IPS-NIHi11 (cell line): ENCODE measurements around the gene ZFYVE26.
"Not testable (repeated sequence)": the region's sequence is repeated elsewhere in the genome, so short reads cannot be mapped to it uniquely, and the experiment has no call there.

Experiments
- DNase-seq: peaks from one replicate; pipeline ENCODE4 v3.0.0; 2012; ENCODE audit warnings: mixed read lengths, low spot score

ZFYVE26 gene

GRCh38 chr14:67705211-67705610 is 111.2 kb downstream of the ZFYVE26 start:
- DNase-seq, result no peak

GRCh38 chr14:67704484-67705089 is 111.8 kb downstream of the ZFYVE26 start:
- peak; percentile 76 for DNase-seq

GRCh38 chr14:67703997-67704396 is 112.4 kb downstream of the ZFYVE26 start:
- no peak for DNase-seq

- DNase-seq, result not testable (repeated sequence)
These were observed 114.9 kb downstream of the ZFYVE26 start, which contains the start of gene RDH12 for GRCh38 chr14:67701492-67701891. RDH12 (plus strand) TSS chr14:67701886; CDS start chr14:67722643, 20,757 bp downstream.

- DNase-seq, result no peak
These were observed 118.2 kb downstream of the ZFYVE26 start for GRCh38 chr14:67698179-67698578.

- no peak for DNase-seq
These were observed 119.4 kb downstream of the ZFYVE26 start for GRCh38 chr14:67697006-67697405.
